ENCODE results near the gene UBE2E3. TPM values are rescaled to one million over a fixed set of nuclear protein-coding genes. Genes with fewer than 3 reads are reported as not detected.
A peak's percentile ranks its signal among the peaks of the same experiment; 100 is the strongest.

Gene UBE2E3
- total RNA-seq, 1 experiment from 2014 or later = 180 TPM

DNA sequence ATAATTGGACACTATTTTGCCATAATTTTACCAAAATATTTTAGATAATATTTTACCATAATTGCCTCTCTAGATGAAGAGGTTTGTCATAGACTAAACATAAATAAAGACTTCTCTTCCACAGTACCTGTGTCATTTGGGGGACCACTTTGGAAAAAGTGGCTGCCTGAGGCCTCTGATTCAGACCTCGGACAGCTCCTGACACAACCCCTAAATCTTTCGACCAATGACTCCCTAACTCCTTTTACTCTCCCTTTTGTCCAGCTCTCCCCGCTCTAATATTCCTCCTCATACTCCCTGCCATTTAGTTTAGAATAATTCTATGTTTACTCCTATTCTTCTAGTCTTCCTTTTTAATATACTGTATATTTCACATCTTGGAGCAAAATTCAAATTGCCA, 36.0 kb upstream of the UBE2E3 start:
- H3K9me2 ChIP-seq (ENCODE audit: insufficient read depth) = no peaks in the 10 kb centered on the region
- TF ChIP-seq EZH2 (IDR thresholded peaks at IDR 0.05; ENCODE audit: low read depth) = no peak
- TF ChIP-seq, protein P1, sequence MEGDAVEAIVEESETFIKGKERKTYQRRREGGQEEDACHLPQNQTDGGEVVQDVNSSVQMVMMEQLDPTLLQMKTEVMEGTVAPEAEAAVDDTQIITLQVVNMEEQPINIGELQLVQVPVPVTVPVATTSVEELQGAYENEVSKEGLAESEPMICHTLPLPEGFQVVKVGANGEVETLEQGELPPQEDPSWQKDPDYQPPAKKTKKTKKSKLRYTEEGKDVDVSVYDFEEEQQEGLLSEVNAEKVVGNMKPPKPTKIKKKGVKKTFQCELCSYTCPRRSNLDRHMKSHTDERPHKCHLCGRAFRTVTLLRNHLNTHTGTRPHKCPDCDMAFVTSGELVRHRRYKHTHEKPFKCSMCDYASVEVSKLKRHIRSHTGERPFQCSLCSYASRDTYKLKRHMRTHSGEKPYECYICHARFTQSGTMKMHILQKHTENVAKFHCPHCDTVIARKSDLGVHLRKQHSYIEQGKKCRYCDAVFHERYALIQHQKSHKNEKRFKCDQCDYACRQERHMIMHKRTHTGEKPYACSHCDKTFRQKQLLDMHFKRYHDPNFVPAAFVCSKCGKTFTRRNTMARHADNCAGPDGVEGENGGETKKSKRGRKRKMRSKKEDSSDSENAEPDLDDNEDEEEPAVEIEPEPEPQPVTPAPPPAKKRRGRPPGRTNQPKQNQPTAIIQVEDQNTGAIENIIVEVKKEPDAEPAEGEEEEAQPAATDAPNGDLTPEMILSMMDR (conservative IDR thresholded peaks at IDR 0.05) = no peak
- no peaks in the 10 kb centered on the region for H3K79me2 ChIP-seq (ENCODE audit: low read depth)
- no peak overlapping the region for H3K27ac ChIP-seq
- no peak overlapping the region for H3K4me2 ChIP-seq
- DNase-seq = no peak
- no peak overlapping the region for H3K4me3 ChIP-seq
- intact Hi-C loops (cut with micrococcal nuclease; ENCODE audit: unreplicated experiment) = loop anchor here (2.0 kb wide), 1 partner anchor 16 kb away; no protein-coding TSS in a partner anchor
- no peaks in the 10 kb centered on the region for H3K36me3 ChIP-seq (ENCODE audit: low read depth)
- H3K27me3 ChIP-seq (ENCODE audit: insufficient read depth, low read depth) = no peaks in the 10 kb centered on the region
- no peaks in the 10 kb centered on the region for H4K20me1 ChIP-seq (ENCODE audit: insufficient read depth)
- H2AFZ ChIP-seq = no peak overlapping the region
- POLR2A ChIA-PET (ENCODE audit: unreplicated experiment) = no interaction called here
- CTCF ChIA-PET = no interaction called here
- H3F3A ChIP-seq (ENCODE audit: insufficient read depth, low read depth) = no peaks in the 10 kb centered on the region
- H3K9me3 ChIP-seq (ENCODE audit: insufficient read depth, low read depth) = no peaks in the 10 kb centered on the region
- no TSS peak for BruUV-seq (replicated peaks)
- H3K4me1 ChIP-seq (replicated peaks; ENCODE audit: insufficient read depth) = no peaks in the 10 kb centered on the region

DNA sequence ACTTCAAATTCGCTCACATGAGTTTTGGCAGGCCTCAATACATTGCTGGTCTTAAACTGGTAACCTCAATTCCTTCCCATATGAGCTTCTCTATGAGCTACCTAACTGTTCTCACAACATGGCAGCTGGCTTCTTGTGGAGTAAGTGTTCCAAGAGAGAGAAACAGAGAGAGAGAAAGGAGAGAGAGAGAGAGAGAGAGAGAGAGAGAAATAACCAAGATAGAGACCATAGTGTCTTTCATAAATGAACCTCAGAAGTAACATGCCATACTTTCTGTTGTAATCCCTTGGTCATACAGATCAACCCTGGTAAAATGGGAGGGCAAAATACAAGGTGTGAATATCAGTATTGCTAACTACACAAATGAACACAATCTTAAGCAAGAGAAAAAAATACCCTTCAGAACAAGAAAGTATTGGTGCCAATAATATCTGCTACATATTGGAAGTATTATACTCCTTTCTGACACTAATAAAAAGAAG, 33.2 kb upstream of the UBE2E3 start:
- no TSS peak for BruUV-seq (replicated peaks)

DNA sequence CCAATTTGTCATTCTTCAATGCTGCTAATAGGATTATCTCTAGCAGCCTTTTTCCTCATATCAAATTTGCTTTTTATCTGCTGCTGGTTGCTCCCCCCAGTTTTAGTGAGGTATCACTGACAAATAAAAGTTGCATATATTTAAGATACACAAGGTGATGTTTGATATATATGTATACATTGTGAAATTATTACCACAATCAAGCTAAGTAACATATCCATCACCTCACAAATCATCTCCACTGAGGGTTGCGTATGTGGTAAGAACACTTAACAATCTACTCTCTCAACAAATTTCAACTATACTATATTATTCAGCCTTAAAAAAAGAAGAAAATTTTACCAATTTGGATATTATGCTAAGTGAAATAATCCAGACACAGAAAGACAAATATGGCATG, 30.5 kb upstream of the UBE2E3 start:
- H3K27me3 ChIP-seq (ENCODE audit: insufficient read depth, low read depth) = no peaks in the 10 kb centered on the region
- DNase-seq = no peak
- no peak overlapping the region for H3K27ac ChIP-seq
- no peak overlapping the region for H3K4me2 ChIP-seq
- no peaks in the 10 kb centered on the region for H3K79me2 ChIP-seq (ENCODE audit: low read depth)
- H2AFZ ChIP-seq = no peak overlapping the region
- H3K9me3 ChIP-seq (ENCODE audit: insufficient read depth, low read depth) = no peaks in the 10 kb centered on the region; the same call in 1 of the 2 replicates
- POLR2A ChIA-PET (ENCODE audit: unreplicated experiment) = no interaction called here
- no peaks in the 10 kb centered on the region for H3K9me2 ChIP-seq (ENCODE audit: insufficient read depth)
- CTCF ChIA-PET = interaction anchor here (0.6 kb wide), 1 partner anchor 142 kb away, joined by 3 read pairs; no protein-coding TSS in a partner anchor
- no TSS peak for BruUV-seq (replicated peaks)
- H3K4me1 ChIP-seq (replicated peaks; ENCODE audit: insufficient read depth) = no peaks in the 10 kb centered on the region
- TF ChIP-seq, protein P1 (conservative IDR thresholded peaks at IDR 0.05) = no peak
- no peak for TF ChIP-seq EZH2 (IDR thresholded peaks at IDR 0.05; ENCODE audit: low read depth)
- intact Hi-C loops (cut with micrococcal nuclease; ENCODE audit: unreplicated experiment) = no loop called here
- no peaks in the 10 kb centered on the region for H3K36me3 ChIP-seq (ENCODE audit: low read depth)
- H4K20me1 ChIP-seq (ENCODE audit: insufficient read depth) = no peaks in the 10 kb centered on the region
- H3F3A ChIP-seq (ENCODE audit: insufficient read depth, low read depth) = no peaks in the 10 kb centered on the region
- no peak overlapping the region for H3K4me3 ChIP-seq

More for the DNA sequence above, 33.2 kb upstream of the UBE2E3 start:
- ChIA-PET POLR2A (ENCODE audit: unreplicated experiment) (no interaction called here), CTCF (no interaction called here)
- no peak overlapping the region for H3K4me2 ChIP-seq
- H3K27me3 ChIP-seq (ENCODE audit: insufficient read depth, low read depth) = no peaks in the 10 kb centered on the region
- intact Hi-C loops (cut with micrococcal nuclease; ENCODE audit: unreplicated experiment) = no loop called here
- no peaks in the 10 kb centered on the region for H3K9me3 ChIP-seq (ENCODE audit: insufficient read depth, low read depth)
- H3K4me1 ChIP-seq (replicated peaks; ENCODE audit: insufficient read depth) = no peaks in the 10 kb centered on the region
- H2AFZ ChIP-seq = 0 out of 2 replicates have a peak overlapping the region, but pooled peaks have one; percentile 3
- H3K9me2 ChIP-seq (ENCODE audit: insufficient read depth) = no peaks in the 10 kb centered on the region
- TF ChIP-seq EZH2 (IDR thresholded peaks at IDR 0.05; ENCODE audit: low read depth) = no peak
- TF ChIP-seq, protein P1 (conservative IDR thresholded peaks at IDR 0.05) = no peak
- no peaks in the 10 kb centered on the region for H3F3A ChIP-seq (ENCODE audit: insufficient read depth, low read depth)
- H3K36me3 ChIP-seq (ENCODE audit: low read depth) = no peaks in the 10 kb centered on the region
- H4K20me1 ChIP-seq (ENCODE audit: insufficient read depth) = no peaks in the 10 kb centered on the region
- no peak overlapping the region for H3K27ac ChIP-seq
- no peaks in the 10 kb centered on the region for H3K79me2 ChIP-seq (ENCODE audit: low read depth)
- no peak overlapping the region for H3K4me3 ChIP-seq
- no peak for DNase-seq

Measured in PC-9 (cell line).